HG03066 (cell line): ENCODE measurements around the gene FBXW7.

Source experiments
- ATAC-seq: cut with Tn5 transposase; IDR thresholded peaks from one replicate; pipeline ENCODE4 v1.9.1; 2021; ENCODE audit warnings: low read depth; ENCODE audit not compliant: unreplicated experiment

FBXW7 gene

GRCh38 chr4:152301381-152301780, 234.5 kb downstream of the FBXW7 start:
- ATAC-seq: no peak

- no peak for ATAC-seq
Observed at GRCh38 chr4:152299553-152299952, 236.3 kb downstream of the FBXW7 start.

GRCh38 chr4:152296386-152296785, 239.5 kb downstream of the FBXW7 start:
- ATAC-seq: no peak

- ATAC-seq: no peak
Observed at GRCh38 chr4:152294765-152295164, 241.1 kb downstream of the FBXW7 start.

- ATAC-seq: no peak
Observed at GRCh38 chr4:152294331-152294730, 241.6 kb downstream of the FBXW7 start.

GRCh38 chr4:152293527-152293926, 242.4 kb downstream of the FBXW7 start:
- no peak for ATAC-seq

GRCh38 chr4:152290366-152290921, 245.4 kb downstream of the FBXW7 start:
- ATAC-seq: no peak

- ATAC-seq: no peak
Observed at GRCh38 chr4:152289941-152290340, 246.0 kb downstream of the FBXW7 start.

GRCh38 chr4:152289541-152289940, 246.4 kb downstream of the FBXW7 start:
- no peak for ATAC-seq

- no peak for ATAC-seq
Observed at GRCh38 chr4:152283801-152284470, 252.0 kb downstream of the FBXW7 start.

- no peak for ATAC-seq
Observed at GRCh38 chr4:152281822-152282221, 254.1 kb downstream of the FBXW7 start.

GRCh38 chr4:152281211-152281610, 254.7 kb downstream of the FBXW7 start:
- no peak for ATAC-seq

GRCh38 chr4:152279234-152279566, 256.7 kb downstream of the FBXW7 start:
- no peak for ATAC-seq

- peak; percentile 76 for ATAC-seq
Observed at GRCh38 chr4:152278505-152279233, 257.2 kb downstream of the FBXW7 start.

- no peak for ATAC-seq
Observed at GRCh38 chr4:152278172-152278504, 257.8 kb downstream of the FBXW7 start.

GRCh38 chr4:152277333-152277732, 258.6 kb downstream of the FBXW7 start:
- ATAC-seq: no peak

GRCh38 chr4:152273343-152273742, 262.5 kb downstream of the FBXW7 start:
- ATAC-seq: no peak
